HepG2 (cell line): ENCODE data around the gene SLC39A2. TPM values are rescaled to one million over a fixed set of nuclear protein-coding genes. Genes with fewer than 3 reads are reported as not detected.

Source experiments
- AHR ChIP-seq: IDR thresholded peaks from 2 replicates; pipeline ENCODE4 v1.6.1; 2018; ENCODE audit warnings: missing genetic modification reagents, missing compliant biosample characterization
- ATF7 ChIP-seq, 2 experiments: fragments of 450-650 bp in 1 of 2; sonication (generic) in 1 of 2; formaldehyde crosslinking in 1 of 2; IDR thresholded peaks; 2 replicates each; pipeline versions ENCODE4 v1.4.0 to v1.6.1; 2016 to 2020; ENCODE audit warnings: antibody characterized with exemption in 1 of 2, mild to moderate bottlenecking in 1 of 2, missing genetic modification reagents in 1 of 2
- CENPT ChIP-seq: sonication (generic); formaldehyde crosslinking; IDR thresholded peaks from 2 replicates; pipeline ENCODE4 v1.8.0; 2022; ENCODE audit warnings: low read depth, mild to moderate bottlenecking, moderate library complexity, missing genetic modification reagents
- ERF ChIP-seq: IDR thresholded peaks from 2 replicates; pipeline ENCODE4 v1.6.1; 2018; ENCODE audit warnings: missing biosample characterization, missing genetic modification reagents
- MXD4 ChIP-seq: IDR thresholded peaks from 2 replicates; pipeline ENCODE4 v1.6.1; 2016; ENCODE audit warnings: mild to moderate bottlenecking, missing biosample characterization, missing genetic modification reagents
- NFE2 ChIP-seq: sonication (generic); formaldehyde crosslinking; IDR thresholded peaks from 2 replicates; pipeline ENCODE4 v1.4.0; 2020; ENCODE audit warnings: missing genetic modification reagents
- NFE2L2 ChIP-seq: fragments of 150-350 bp; IDR thresholded peaks from 2 replicates; pipeline ENCODE4 v1.6.1; 2014; ENCODE audit warnings: low read length
- PAF1 ChIP-seq: IDR thresholded peaks from 2 replicates; pipeline ENCODE4 v1.6.1; 2016; ENCODE audit warnings: missing genetic modification reagents, missing compliant biosample characterization
- PCBP1 ChIP-seq: fragments of 200-400 bp; formaldehyde crosslinking; IDR thresholded peaks from 2 replicates; pipeline ENCODE4 v1.6.1; 2017; ENCODE audit warnings: mild to moderate bottlenecking, low read depth, low read length, borderline replicate concordance
- RBM39 ChIP-seq: fragments of 200-400 bp; formaldehyde crosslinking; IDR thresholded peaks from one replicate; pipeline ENCODE4 v1.6.1; 2018; ENCODE audit warnings: antibody characterized with exemption, mild to moderate bottlenecking, low read depth, low read length; ENCODE audit not compliant: poor library complexity, severe bottlenecking
- SP4 ChIP-seq: sonication (generic); formaldehyde crosslinking; IDR thresholded peaks from 2 replicates; pipeline ENCODE4 v1.8.1; 2023; ENCODE audit warnings: mild to moderate bottlenecking, missing genetic modification reagents
- XRCC5 ChIP-seq: fragments of 200-400 bp; formaldehyde crosslinking; optimal IDR thresholded peaks from 2 replicates; pipeline ENCODE3; 2017; ENCODE audit warnings: mild to moderate bottlenecking, low read length
- ZBTB38 ChIP-seq: sonication (generic); formaldehyde crosslinking; IDR thresholded peaks from 2 replicates; pipeline ENCODE4 v1.5.1; 2020; ENCODE audit warnings: mild to moderate bottlenecking, missing genetic modification reagents
- ZNF446 ChIP-seq: sonication (generic); formaldehyde crosslinking; IDR thresholded peaks from 2 replicates; pipeline ENCODE4 v1.5.0; 2020; ENCODE audit warnings: mild to moderate bottlenecking, missing genetic modification reagents
- ZNF746 ChIP-seq: sonication (generic); formaldehyde crosslinking; IDR thresholded peaks from 2 replicates; pipeline ENCODE4 v1.8.0; 2022; ENCODE audit warnings: mild to moderate bottlenecking, missing genetic modification reagents
- ZNF75D ChIP-seq: sonication (generic); formaldehyde crosslinking; IDR thresholded peaks from 2 replicates; pipeline ENCODE4 v1.8.1; 2023; ENCODE audit warnings: missing genetic modification reagents, mild to moderate bottlenecking, borderline replicate concordance
- ZNF776 ChIP-seq: sonication (generic); formaldehyde crosslinking; IDR thresholded peaks from 2 replicates; pipeline ENCODE4 v1.4.0; 2020; ENCODE audit warnings: mild to moderate bottlenecking, missing genetic modification reagents
- polyA plus RNA-seq, 8 experiments: library from polyadenylated mRNA; depleted of rRNA in 3 of 8; stranded (reverse) in 7 of 8; unstranded in 1 of 8; fragments of >200 nt; fragmentation: Illumina TruSeq in 4 of 8; extraction: Trizol in 4 of 8; gene quantifications; 2 replicates each; pipeline versions ENCODE4 v1.2.1 to v1.2.3, GENCODE V29; 2011 to 2016; ENCODE audit warnings: low read depth in 4 of 8, missing spikeins in 1 of 8, mixed read lengths in 1 of 8; ENCODE audit not compliant: insufficient read depth in 1 of 8
- total RNA-seq, 5 experiments: library from RNA; depleted of rRNA; stranded (reverse); fragments of >200 nt; fragmentation: Illumina TruSeq; extraction: Trizol; gene quantifications; 2 replicates each; pipeline ENCODE4 v1.2.3, GENCODE V29; 2016; ENCODE audit warnings: low read depth in 1 of 5
- TF ChIP-seq, protein P1 (sequence below): sonication (generic); formaldehyde crosslinking; IDR thresholded peaks from 2 replicates; pipeline ENCODE4 v1.9.0; 2022; ENCODE audit warnings: missing genetic modification reagents, mild to moderate bottlenecking, borderline replicate concordance
- TF ChIP-seq, protein P2 (sequence below): sonication (generic); formaldehyde crosslinking; IDR thresholded peaks from 2 replicates; pipeline ENCODE4 v1.5.1; 2020; ENCODE audit warnings: mild to moderate bottlenecking, missing genetic modification reagents
- TF ChIP-seq, protein P3 (sequence below): sonication (generic); formaldehyde crosslinking; IDR thresholded peaks from 2 replicates; pipeline ENCODE4 v1.9.0; 2022; ENCODE audit warnings: low read depth, missing genetic modification reagents

SLC39A2 gene
- total and polyA plus RNA-seq, 2 of the 13 experiments (the other 11 are each of a cell fraction or from before 2014, with no cell fraction given): 0.08 to 0.11 TPM

DNA sequence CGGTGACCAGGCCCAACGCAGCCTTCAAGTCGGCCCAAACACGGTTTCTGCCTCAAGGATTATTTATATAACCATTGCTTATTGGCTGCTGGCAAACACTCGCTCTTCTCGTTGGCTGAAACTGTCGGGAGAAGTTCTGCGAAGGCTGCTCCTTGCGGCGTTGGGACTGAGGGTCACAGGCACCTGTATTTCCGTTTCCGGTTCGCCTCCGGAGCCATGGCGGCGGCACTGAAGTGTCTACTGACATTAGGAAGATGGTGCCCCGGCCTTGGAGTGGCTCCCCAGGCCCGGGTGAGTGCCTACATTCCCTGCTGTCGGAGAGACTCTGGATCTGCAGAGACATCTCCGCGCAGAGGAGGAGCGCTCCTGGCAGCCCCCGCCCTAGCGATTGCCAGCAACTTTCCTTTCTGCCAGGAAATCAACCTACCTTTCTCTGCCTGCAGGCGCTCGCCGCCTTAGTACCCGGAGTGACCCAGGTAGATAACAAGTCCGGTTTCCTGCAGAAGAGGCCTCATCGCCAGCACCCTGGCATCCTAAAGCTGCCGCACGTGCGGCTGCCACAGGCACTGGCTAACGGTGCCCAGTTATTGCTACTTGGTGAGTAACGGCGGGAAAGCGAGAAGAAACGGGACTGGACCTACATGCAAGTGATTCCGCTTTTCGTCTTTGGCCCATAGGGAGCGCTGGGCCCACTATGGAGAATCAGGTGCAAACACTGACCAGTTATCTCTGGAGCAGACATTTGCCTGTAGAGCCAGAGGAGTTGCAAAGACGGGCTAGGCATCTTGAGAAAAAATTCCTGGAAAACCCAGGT lies 9.1 kb upstream of the SLC39A2 start, which contains the start of gene METTL17 (continued):
- TF ChIP-seq, protein P1, sequence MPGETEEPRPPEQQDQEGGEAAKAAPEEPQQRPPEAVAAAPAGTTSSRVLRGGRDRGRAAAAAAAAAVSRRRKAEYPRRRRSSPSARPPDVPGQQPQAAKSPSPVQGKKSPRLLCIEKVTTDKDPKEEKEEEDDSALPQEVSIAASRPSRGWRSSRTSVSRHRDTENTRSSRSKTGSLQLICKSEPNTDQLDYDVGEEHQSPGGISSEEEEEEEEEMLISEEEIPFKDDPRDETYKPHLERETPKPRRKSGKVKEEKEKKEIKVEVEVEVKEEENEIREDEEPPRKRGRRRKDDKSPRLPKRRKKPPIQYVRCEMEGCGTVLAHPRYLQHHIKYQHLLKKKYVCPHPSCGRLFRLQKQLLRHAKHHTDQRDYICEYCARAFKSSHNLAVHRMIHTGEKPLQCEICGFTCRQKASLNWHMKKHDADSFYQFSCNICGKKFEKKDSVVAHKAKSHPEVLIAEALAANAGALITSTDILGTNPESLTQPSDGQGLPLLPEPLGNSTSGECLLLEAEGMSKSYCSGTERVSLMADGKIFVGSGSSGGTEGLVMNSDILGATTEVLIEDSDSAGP: peak; percentile 92
- TF ChIP-seq ATF7 (IDR thresholded peaks at IDR 0.05) (no peak), ATF7 (CRISPR knock-in tag; IDR thresholded peaks at IDR 0.05) (no peak), XRCC5 (no peak), CENPT (CRISPR knock-in tag) (no peak), RBM39 (peak; percentile 79), ZNF746 (no peak), NFE2L2 (no peak), ZNF75D (CRISPR knock-in tag) (no peak), ZNF776 (CRISPR knock-in tag) (no peak), NFE2 (CRISPR knock-in tag) (no peak), PCBP1 (no peak), ZBTB38 (peak; percentile 70; the same call in 1 of the 2 replicates), MXD4 (CRISPR knock-in tag) (no peak), ZNF446 (CRISPR knock-in tag) (0 out of 2 replicates have a peak, but pooled peaks have one; percentile 56), AHR (CRISPR knock-in tag) (0 out of 2 replicates have a peak, but pooled peaks have one; percentile 52), PAF1 (CRISPR knock-in tag) (no peak), SP4 (CRISPR knock-in tag) (peak; percentile 77), ERF (CRISPR knock-in tag) (peak; percentile 64)
- TF ChIP-seq, protein P2, sequence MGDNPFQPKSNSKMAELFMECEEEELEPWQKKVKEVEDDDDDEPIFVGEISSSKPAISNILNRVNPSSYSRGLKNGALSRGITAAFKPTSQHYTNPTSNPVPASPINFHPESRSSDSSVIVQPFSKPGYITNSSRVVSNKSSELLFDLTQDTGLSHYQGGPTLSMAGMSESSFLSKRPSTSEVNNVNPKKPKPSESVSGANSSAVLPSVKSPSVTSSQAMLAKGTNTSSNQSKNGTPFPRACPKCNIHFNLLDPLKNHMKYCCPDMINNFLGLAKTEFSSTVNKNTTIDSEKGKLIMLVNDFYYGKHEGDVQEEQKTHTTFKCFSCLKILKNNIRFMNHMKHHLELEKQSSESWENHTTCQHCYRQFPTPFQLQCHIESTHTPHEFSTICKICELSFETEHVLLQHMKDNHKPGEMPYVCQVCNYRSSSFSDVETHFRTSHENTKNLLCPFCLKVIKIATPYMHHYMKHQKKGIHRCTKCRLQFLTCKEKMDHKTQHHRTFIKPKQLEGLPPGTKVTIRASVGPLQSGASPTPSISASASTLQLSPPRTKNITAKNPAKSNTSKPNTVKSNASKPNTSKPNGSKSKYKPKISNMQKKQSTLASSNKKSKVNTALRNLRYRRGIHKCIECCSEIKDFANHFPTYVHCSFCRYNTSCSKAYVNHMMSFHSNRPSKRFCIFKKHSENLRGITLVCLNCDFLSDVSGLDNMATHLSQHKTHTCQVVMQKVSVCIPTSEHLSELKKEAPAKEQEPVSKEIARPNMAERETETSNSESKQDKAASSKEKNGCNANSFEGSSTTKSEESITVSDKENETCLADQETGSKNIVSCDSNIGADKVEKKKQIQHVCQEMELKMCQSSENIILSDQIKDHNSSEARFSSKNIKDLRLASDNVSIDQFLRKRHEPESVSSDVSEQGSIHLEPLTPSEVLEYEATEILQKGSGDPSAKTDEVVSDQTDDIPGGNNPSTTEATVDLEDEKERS (CRISPR knock-in tag): peak; percentile 58; the same call in 1 of the 2 replicates
- TF ChIP-seq, protein P3, sequence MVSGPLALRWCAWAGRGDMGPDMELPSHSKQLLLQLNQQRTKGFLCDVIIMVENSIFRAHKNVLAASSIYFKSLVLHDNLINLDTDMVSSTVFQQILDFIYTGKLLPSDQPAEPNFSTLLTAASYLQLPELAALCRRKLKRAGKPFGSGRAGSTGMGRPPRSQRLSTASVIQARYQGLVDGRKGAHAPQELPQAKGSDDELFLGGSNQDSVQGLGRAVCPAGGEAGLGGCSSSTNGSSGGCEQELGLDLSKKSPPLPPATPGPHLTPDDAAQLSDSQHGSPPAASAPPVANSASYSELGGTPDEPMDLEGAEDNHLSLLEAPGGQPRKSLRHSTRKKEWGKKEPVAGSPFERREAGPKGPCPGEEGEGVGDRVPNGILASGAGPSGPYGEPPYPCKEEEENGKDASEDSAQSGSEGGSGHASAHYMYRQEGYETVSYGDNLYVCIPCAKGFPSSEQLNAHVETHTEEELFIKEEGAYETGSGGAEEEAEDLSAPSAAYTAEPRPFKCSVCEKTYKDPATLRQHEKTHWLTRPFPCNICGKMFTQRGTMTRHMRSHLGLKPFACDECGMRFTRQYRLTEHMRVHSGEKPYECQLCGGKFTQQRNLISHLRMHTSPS (CRISPR knock-in tag): peak; percentile 53; the same call in 1 of the 2 replicates
